ENCODE results near the gene BHLHA15. TPM values are rescaled to one million over a fixed set of nuclear protein-coding genes. Genes with fewer than 3 reads are reported as not detected.

BHLHA15 gene
- total RNA-seq, 1 experiment from 2014 or later, result 5.2 TPM

DNA sequence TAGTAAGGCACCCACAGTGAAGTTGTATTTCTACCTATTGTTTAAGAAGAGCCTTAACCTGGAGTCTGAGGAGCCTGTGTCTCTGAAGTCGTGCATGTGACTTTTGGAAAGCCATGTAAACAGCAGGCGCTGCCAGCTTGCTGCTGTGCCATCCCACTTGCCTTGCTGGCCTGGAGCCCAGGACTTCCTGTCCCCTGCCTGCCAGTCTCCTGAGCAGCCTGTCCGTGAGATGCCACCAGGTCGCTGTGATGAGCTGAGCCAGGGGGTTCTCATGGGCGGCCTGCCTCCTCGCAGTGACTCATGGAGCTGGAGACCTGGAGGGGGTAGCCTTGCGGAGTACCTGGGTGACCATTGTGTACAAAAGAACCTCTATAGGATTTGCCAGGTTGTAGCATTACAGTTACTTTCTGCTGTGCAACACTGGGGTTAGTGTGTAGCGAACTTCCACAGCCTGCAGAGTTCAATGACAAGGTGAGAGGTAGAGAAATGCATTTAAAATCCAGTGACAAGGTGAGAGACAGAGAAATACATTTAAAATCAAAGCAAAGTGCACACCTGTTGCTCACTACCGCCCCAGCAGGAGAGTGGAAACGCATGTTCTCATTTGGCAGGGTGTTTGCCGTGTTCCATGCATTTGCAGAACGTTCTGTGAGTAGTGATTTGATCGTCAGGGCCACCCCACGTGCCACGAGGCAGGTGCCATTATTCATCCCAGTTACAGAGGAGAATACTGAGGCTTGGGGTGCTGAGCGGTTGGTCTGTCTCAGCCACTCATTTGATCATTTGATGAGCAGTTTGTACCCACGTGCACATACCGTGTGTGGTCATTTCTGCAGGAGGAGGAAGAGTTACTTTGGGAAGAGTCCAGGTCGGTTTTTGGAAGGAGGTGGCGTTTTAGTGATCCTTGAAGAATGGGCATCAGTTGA, 36.6 kb upstream of the BHLHA15 start:
- Histone ChIP-seq H3K4me2 (ENCODE audit: low read length) (no peak overlapping the region), H3K36me3 (ENCODE audit: control insufficient read depth in 1 of 2, insufficient read depth in 2 of 2, low read length in 2 of 2) (0 out of 4 replicates have a peak, but pooled peaks cover 3 to 5% of the 10 kb centered on the region in 2 experiments), H4K20me1 (ENCODE audit: insufficient read depth) (no peaks in the 10 kb centered on the region), H3K4me1 (ENCODE audit: control insufficient read depth in 1 of 2, insufficient read depth in 2 of 2, low read length in 2 of 2) (no peaks in the 10 kb centered on the region), H3K9me2 (ENCODE audit: insufficient read depth) (no peaks in the 10 kb centered on the region), H3K4me3 (replicated peaks in 1 of 2; ENCODE audit: low read depth in 1 of 2, low read length in 2 of 2) (no peak overlapping the region), H3K9ac (ENCODE audit: low read length) (no peak overlapping the region), H3K9me3 (ENCODE audit: control insufficient read depth in 1 of 2, insufficient read depth in 1 of 2, low read depth in 1 of 2, low read length in 2 of 2) (no peaks in the 10 kb centered on the region), H3K27ac (ENCODE audit: low read depth, low read length) (no peak overlapping the region), H3K27me3 (ENCODE audit: insufficient read depth, low read length) (no peaks in the 10 kb centered on the region), H2AFZ (ENCODE audit: low read depth, low read length, poor library complexity, severe bottlenecking) (no peak overlapping the region), H3K79me2 (ENCODE audit: insufficient read depth, low read length) (no peaks in the 10 kb centered on the region)
- BruUV-seq (replicated peaks), result no TSS peak
- ChIA-PET RAD21 (ENCODE audit: low non-redundant PET in 1 of 2, low total read pairs in 2 of 2, uncharacterized antibody in 2 of 2, unreplicated experiment in 2 of 2) (interaction anchor here in 1 of 2 experiments (0.6 kb wide), 1 partner anchor 298 kb away, joined by 3 read pairs; no protein-coding TSS in a partner anchor), CTCF (no interaction called here), POLR2A (no interaction called here)
- ATAC-seq, result no peak
- intact Hi-C loops (cut with micrococcal nuclease), result no loop called here
- TF ChIP-seq EZH2 (IDR thresholded peaks at IDR 0.05), result no peak
- no peak for TF ChIP-seq JUND (IDR thresholded peaks at IDR 0.05)
- TF ChIP-seq, protein P1, sequence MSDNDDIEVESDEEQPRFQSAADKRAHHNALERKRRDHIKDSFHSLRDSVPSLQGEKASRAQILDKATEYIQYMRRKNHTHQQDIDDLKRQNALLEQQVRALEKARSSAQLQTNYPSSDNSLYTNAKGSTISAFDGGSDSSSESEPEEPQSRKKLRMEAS (IDR thresholded peaks at IDR 0.05), result no peak
- no peak for TF ChIP-seq ELF1 (IDR thresholded peaks at IDR 0.05; ENCODE audit: borderline replicate concordance, low read depth)
- TF ChIP-seq FOSL1 (IDR thresholded peaks at IDR 0.05; ENCODE audit: low read depth), result no peak
- no peak for TF ChIP-seq ZFX (IDR thresholded peaks at IDR 0.05)
- TF ChIP-seq REST (IDR thresholded peaks at IDR 0.05; ENCODE audit: low read depth), result no peak
- TF ChIP-seq EGR1 (IDR thresholded peaks at IDR 0.05; ENCODE audit: low read depth), result no peak
- no peak for TF ChIP-seq EZH2phosphoT487 (IDR thresholded peaks at IDR 0.05; ENCODE audit: borderline replicate concordance)
- no peak for TF ChIP-seq POLR2AphosphoS5 (IDR thresholded peaks at IDR 0.05; ENCODE audit: low read depth, low read length)
- TF ChIP-seq, protein P2, sequence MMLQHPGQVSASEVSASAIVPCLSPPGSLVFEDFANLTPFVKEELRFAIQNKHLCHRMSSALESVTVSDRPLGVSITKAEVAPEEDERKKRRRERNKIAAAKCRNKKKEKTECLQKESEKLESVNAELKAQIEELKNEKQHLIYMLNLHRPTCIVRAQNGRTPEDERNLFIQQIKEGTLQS (IDR thresholded peaks at IDR 0.05), result no peak
- no peak for TF ChIP-seq TCF7L2 (IDR thresholded peaks at IDR 0.05; ENCODE audit: borderline replicate concordance, extremely low read depth, insufficient read depth, insufficient read length)
- TF ChIP-seq CEBPB (IDR thresholded peaks at IDR 0.05; ENCODE audit: low read depth), result no peak
- no peak for TF ChIP-seq CBX3 (IDR thresholded peaks at IDR 0.05; ENCODE audit: low read depth)
- TF ChIP-seq, protein P3, sequence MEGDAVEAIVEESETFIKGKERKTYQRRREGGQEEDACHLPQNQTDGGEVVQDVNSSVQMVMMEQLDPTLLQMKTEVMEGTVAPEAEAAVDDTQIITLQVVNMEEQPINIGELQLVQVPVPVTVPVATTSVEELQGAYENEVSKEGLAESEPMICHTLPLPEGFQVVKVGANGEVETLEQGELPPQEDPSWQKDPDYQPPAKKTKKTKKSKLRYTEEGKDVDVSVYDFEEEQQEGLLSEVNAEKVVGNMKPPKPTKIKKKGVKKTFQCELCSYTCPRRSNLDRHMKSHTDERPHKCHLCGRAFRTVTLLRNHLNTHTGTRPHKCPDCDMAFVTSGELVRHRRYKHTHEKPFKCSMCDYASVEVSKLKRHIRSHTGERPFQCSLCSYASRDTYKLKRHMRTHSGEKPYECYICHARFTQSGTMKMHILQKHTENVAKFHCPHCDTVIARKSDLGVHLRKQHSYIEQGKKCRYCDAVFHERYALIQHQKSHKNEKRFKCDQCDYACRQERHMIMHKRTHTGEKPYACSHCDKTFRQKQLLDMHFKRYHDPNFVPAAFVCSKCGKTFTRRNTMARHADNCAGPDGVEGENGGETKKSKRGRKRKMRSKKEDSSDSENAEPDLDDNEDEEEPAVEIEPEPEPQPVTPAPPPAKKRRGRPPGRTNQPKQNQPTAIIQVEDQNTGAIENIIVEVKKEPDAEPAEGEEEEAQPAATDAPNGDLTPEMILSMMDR (IDR thresholded peaks at IDR 0.05 in 2 of 3, conservative IDR thresholded peaks at IDR 0.05 in 1 of 3; ENCODE audit: borderline replicate concordance in 1 of 3, insufficient read depth in 1 of 3, low read depth in 2 of 3, low read length in 2 of 3), result no peak
- TF ChIP-seq POLR2A (IDR thresholded peaks at IDR 0.05; ENCODE audit: borderline replicate concordance, extremely low read depth, insufficient read depth, insufficient read length), result no peak
- TF ChIP-seq ZNF274 (IDR thresholded peaks at IDR 0.05; ENCODE audit: low read depth, low read length), result no peak
- DNase-seq (ENCODE audit: low read depth, low spot score), result no peak
